ENCODE data around the gene LIPE.

Gene LIPE

DNA sequence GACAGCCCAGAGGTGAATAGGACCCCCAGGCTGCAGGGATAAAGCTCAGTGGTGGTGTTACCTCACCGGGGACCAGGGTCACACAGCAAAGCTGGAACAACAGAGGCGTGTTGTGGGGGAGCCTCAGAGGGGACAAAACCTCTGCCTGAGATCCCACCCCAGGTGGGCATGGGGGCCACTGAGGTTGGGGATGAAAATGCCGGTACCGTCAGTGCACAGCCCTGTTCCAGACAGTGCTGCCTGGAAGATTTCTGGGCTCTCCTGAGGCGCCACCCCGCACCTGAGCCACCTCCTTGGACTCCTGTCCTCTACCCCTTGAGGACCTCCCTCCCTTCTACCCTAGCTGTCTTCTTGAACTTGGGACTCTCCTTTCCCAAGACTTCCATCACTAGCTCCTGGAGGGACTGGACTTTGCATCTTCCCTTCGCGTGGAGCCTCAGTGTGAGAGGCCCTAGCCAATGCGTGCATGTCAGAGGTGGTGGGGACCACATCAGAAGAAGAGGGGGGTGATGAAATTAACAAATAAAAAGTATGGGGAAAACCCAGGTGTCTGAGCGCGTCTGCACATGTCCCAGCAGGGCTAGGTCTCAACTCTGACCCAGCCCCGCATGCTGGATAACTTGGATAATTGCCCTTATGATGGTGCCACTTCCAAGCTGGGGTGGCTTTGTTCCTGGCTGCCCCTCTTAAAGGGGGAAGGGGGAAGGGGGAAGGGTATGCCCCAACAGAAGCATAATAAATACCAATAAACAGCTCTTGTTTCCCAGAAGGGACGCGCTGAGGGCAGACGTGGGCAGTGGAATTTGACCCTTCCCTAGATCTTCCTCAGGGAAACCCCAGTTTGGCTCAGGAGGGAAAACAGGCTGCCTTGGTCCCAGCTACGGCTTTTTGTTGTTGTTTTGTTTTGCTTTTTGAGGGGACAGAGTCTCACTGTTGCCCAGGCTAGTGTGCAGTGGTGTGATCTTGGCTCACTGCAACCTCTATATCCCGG is 48.7 kb downstream of the LIPE start:
- DNase-seq, result no peak

DNA sequence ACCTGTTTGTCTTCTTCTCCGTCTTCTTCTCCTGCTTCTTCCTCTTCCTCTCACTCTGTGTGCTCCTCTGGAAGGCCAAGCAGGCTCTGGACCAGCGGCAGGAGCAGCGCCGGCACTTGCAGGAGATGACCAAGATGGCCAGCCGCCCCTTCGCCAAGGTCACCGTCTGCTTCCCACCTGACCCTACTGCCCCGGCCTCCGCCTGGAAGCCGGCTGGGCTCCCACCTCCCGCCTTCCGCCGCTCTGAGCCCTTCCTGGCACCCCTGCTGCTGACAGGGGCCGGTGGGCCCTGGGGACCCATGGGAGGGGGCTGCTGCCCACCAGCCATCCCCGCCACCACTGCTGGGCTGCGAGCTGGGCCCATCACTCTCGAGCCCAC is 51.0 kb downstream of the LIPE start:
- DNase-seq, result no peak

DNA sequence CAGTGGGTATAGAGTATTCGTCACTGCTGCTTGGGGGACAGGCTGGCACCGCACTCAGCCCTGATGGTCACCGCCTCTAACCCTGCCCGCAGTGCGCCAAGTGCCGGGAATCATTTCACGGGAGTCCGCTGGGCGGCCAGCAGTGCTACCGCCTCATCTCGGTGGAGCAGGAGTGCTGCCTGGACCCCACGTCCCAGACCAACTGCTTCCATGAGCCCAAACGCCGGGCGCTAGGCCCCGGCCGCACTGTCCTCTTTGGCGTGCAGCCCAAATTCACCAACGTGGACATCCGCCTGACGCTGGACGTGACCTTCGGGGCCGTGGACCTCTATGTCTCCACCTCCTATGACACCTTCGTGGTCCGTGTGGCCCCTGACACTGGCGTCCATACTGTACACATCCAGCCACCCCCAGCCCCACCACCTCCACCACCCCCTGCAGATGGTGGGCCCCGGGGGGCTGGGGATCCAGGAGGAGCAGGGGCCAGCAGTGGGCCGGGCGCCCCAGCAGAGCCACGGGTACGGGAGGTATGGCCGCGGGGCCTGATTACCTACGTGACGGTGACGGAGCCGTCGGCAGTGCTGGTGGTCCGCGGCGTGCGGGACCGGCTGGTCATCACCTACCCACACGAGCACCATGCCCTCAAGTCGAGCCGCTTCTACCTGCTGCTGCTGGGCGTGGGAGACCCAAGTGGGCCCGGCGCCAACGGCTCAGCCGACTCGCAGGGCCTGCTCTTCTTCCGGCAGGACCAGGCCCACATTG is 51.6 kb downstream of the LIPE start:
- DNase-seq, result no peak

DNA sequence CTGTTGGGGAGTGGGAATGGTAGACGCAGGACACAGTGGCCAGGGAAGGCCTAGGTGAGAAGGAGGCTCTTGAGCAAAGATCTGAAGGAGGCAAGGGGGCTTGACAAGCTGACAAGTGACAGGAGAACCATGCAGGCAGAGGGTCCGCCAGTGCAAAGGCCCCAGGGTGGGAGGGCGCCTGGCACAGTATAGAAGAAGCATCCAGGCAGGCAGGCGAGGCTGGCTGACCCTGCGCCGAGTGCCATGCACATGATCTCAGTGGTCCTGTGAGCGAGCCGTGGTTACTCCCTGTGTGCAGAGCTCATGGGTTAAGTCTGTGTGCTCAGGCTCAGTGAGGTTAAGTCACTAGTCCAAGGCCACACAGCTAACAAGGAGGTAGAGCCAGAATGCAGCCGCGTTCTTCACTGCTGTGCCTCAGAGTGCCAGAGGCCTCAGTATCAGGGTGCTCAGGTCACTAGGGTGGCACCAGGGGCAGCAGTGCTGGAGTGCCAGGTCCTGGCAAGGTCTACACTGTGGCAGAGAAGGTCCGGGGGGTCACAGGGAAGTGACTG is 52.3 kb downstream of the LIPE start:
- no peak for DNase-seq

DNA sequence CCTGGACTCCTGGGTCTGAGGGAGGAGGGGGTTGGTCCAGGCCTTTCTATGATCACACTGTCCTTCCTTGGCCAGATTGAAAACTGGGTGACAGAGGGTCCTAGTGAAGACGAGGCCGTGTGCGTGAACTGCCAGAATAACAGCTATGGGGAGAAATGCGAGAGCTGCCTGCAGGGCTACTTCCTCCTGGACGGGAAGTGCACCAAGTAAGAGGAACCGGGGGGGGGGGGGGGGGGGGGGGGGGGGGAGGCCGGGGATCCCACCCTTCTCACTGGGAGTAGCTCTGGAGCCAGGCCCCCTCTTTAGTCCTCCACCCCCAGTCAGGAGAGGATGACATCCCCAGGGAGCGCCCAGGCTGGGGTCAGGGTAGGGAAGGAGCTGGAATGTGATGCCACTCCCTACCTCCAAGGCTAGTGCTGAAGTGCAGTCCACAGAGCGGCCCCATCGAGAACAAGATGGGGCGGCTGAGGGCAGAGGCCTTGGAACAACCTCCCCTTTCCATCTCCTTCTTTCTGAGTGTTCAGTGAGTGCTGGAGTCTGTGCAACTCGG is 56.5 kb downstream of the LIPE start:
- DNase-seq, result no peak

DNA sequence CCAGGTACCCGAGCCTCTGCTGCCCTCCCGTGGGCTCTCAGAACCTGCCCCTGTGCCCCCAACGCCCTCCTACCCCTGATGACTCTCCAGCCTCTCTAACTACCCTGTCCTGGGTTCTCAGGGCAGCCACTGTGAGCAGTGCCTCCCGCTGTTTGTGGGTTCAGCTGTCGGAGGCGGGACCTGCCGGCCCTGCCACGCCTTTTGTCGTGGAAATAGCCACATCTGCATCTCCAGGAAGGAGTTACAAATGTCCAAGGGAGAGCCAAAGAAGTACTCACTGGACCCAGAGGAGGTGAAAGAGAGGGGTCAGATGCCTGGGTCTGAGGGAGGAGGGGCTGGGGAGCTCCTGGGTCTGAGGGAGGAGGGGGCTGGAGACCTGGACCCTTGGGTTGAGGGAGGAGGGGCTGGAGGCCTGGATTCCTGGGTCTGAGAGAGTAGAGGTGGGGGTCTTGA is 57.1 kb downstream of the LIPE start:
- DNase-seq, result no peak

DNA sequence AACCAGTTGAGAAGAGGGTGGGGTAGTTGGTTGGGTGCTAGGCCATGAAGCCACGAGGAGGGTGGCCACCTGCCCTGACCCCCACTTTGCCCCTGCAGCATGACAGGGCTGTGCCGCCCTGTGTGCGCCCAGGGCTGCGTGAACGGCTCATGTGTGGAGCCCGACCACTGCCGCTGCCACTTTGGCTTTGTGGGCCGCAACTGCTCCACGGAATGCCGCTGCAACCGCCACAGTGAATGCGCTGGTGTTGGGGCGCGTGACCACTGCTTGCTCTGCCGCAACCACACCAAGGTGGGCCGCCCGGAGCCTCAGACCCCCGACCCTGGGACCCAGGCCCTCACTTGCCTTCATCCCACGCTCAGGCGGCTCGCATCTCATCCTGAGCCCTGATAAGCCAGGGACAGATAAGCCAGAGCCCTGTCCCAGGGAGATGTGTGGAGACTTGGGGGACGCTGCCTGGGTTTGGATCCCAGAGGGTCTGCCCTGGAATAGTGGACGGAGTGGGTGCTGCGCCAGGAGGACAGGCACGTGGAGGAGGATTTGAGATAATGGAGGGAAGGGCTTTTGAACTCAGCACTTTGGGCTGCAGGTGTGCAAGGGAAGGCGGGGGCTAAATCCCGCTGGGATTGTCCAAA is 57.6 kb downstream of the LIPE start:
- DNase-seq, result no peak

DNA sequence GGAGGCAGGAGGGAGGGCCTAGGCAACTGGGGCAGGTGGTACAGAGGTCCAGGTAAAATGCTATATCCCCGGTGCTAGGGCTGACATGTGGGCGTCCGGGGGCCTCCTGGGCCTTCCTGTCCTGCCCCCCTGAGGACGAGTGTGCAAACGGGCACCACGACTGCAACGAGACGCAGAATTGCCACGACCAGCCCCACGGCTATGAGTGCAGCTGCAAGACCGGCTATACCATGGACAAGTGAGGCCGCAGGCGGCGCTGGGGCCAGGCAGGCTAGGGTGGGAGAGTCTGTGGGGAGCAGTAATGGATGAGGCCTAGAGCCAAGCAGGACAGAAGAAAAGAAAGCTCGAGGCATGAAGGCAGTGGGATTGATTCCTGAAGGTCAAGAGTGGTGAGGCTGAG is 58.4 kb downstream of the LIPE start:
- no peak for DNase-seq

DNA sequence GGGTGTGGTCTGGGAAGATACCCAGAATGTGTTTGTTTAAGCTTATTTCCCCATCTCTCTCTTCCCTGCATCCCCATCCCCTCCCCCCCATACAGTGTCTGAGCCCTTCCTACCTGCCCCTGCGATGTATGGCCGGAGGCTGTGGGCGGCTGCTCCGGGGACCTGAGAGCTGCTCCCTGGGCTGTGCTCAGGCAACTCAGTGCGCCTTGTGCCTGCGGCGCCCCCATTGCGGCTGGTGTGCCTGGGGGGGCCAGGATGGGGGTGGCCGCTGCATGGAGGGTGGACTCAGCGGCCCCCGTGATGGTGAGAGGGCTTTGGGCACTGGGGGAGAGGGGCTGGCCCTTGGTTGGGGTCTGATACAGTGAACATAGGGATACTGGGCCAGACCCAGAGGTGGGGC is 58.8 kb downstream of the LIPE start:
- DNase-seq, result no peak

DNA sequence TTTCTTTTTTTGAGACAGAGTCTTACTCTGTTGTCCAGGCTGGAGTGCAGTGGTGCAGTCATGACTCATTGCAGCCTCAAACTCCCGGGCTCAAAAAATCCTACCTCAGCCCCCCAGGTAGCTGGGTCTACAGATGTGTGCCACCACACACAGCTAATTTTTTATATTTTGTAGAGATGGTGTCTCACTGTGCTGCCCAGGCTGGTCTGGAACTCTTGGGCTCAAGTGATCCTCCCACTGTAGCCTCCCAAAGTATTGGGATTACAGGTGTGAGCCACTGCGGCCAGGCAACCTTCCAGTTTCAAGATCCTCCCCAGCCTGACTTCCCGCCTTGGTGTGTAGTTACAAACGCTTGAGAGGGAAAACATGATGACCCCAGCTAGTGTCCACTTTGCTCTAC is 59.3 kb downstream of the LIPE start:
- DNase-seq, result no peak

DNA sequence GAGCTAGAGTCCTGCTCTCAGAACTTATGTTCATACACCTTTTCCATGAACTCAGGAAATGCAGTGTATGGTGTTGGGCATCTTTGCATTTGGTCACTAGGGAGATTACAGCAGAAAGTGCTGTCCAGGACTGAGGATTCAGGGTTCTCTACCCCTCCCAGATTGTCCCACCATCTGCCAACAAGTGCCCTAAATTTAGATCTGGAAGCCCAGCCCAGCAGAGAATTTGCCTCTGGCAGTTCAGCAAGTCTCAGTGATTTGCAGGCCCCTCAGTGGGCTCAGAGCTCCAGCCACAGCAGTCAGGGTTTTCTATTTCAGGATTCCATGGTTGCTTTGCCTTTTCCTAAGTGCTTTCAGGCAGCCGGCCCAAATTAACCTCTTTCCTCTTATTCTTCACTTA is 60.5 kb downstream of the LIPE start:
- DNase-seq, result no peak

DNA sequence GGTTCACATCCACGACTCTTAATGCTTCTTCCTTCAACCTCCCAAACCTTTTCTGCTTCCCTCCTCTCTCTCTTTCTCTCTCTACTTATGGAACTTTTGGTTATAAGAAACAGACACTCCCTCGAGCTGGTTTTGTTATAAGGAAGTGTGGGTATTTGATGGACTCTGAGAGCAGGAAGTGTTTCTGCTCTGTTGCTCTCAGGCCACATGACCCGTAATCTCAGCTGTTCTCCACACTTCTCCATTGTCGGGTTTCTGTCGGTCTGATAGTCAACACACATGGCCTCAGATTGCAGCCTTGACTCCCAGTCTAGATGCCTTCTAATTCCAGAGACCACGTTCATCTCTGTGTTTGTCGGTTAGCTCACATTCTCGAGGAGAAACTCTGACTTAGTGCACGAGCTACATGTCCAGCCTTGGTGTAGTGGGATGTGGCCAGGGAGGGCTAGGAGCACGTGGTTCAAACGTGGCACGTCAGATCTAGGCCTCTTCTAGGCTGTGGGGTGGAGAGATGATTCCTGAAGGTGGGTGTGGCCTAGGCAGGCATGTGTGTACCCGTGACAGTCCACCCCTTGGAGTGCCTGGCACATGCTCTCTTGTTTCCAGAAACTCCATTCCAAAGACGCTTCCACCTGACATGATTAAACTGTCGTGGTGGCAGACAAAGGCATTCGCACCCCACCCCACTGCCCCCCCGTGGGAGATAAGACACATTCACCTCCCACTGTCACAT is 63.4 kb downstream of the LIPE start:
- DNase-seq, result no peak

DNA sequence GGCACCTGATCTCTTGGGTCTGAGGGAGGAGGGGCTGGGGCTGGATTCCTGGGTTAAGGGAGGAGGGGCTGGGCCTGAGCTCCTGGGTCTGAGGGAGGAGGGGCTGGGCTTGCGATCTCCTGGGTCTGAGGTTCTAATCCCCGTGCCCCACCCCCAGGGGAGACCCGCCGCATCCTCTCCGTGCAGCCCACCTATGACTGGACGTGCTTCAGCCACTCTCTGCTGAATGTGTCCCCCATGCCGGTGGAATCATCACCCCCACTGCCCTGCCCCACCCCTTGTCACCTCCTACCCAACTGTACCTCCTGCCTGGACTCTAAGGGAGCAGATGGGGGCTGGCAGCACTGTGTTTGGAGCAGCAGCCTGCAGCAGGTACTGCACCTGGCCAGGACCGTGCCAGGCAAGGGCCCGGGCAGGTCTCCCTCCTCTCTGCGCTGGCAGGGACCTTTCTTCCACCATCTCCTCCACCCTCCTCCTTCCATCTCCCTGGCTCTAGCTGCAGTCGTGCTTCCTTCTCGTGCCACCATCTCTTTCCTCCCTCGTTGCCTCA is 64.2 kb downstream of the LIPE start:
- no peak for DNase-seq

DNA sequence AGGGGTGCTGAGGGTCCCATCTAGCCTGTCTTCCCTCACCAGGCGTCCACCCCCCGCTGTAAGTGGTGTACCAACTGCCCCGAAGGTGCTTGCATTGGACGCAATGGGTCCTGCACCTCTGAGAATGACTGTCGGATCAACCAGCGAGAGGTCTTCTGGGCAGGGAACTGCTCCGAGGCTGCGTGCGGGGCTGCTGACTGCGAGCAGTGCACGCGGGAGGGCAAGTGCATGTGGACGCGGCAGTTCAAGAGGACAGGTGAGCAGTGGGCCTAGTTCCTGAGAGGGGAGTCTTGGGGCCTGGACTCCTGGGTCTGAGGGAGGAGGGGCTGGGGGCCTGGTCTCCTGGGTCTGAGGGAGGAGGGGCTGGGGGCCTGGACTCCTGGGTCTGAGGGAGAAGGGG is 64.8 kb downstream of the LIPE start:
- DNase-seq, result no peak

DNA sequence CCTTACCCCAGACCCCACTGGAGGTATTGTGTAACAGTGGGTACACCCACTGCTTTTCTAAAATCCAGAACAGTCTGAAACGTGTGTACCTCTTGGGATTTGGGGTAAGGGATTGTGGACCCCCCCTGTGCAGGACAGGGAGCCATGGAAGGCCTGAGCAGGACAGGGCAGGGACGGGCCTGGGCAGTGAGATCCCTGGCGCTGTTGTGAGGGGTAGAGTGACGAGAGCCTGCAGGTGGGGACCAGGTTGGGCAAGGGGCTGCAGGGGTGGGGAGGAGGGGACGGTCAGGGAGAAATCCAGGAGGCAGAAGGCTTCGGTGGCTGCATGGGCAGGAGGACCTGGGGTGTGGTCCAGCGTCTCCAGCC is 65.7 kb downstream of the LIPE start:
- DNase-seq, result no peak

DNA sequence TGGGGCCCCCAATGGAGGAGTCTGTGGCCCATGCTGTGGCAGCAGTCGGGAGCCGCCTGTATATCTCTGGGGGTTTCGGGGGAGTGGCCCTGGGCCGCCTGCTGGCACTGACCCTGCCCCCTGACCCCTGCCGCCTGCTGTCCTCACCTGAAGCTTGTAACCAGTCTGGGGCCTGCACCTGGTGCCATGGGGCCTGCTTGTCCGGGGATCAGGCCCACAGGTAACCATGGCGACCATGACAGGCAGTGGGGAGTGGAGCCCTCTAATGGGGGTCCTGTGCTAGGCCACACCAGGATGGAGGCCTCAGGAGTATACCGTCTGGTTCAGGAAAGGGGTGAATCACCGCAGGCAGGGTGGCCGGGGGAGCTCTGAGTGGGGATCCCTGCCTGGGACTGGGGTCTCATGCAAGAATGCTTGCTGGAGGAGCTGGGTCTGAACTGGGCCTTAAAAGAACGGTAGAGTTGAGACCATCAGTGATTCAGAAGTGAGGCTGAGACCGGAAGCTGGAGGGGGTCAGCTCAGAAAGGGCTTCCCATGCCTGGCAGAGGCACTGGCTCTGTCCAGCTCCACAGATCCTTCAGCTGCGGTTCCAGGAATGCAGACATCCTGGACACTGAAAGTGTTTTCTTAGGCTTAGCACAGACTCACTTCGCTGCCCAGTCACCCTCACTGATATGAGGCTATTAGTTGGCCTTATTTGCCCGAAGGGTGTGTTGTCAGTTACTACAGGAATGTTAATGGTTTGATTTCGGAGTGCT is 66.2 kb downstream of the LIPE start:
- no peak for DNase-seq

DNA sequence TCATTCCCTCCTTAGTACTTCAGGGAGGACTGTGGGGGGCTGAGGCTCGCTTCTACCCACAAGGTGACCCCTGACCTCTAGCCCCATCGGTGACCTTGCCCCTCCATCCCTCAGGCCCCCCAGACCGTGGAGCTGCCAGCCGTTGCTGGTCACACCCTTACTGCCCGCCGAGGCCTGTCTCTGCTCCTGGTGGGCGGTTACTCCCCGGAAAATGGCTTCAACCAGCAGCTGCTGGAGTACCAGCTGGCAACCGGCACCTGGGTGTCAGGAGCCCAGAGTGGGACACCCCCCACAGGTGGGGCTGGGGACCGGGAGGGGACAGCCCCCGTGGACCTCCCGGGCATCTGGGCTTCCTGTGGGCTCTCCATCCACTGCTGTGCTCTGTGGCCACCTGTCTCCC is 69.9 kb downstream of the LIPE start:
- DNase-seq, result no peak

DNA sequence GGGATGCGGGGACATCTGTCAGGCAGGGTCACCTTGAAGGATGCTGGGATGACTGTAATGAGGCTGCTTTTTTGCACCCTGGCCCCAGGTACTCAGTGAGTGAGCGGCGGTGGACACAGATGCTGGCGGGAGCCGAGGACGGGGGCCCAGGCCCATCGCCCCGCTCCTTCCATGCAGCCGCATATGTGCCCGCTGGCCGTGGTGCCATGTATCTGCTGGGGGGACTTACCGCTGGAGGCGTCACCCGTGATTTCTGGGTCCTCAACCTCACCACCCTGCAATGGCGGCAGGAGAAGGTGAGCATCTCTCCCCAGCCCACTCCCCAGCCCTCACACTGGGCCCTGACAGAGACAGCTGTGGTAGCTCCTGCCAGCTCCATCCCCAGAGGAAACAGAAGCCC is 70.5 kb downstream of the LIPE start:
- DNase-seq, result no peak

DNA sequence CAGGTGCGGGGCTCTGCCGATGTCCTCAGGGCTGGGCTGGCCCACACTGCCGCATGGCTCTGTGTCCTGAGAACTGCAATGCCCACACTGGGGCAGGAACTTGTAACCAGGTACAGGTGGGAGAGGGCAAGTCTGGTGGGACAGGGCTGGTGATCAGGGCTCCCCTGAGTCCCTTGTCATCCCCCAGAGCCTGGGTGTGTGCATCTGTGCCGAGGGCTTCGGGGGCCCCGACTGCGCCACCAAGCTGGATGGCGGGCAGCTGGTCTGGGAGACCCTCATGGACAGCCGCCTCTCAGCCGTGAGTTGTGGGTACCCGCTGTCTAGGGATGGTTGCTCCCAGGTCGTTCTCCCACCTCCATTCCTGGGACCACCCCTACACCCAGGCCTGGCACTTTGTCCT is 71.3 kb downstream of the LIPE start:
- no peak for DNase-seq

DNA sequence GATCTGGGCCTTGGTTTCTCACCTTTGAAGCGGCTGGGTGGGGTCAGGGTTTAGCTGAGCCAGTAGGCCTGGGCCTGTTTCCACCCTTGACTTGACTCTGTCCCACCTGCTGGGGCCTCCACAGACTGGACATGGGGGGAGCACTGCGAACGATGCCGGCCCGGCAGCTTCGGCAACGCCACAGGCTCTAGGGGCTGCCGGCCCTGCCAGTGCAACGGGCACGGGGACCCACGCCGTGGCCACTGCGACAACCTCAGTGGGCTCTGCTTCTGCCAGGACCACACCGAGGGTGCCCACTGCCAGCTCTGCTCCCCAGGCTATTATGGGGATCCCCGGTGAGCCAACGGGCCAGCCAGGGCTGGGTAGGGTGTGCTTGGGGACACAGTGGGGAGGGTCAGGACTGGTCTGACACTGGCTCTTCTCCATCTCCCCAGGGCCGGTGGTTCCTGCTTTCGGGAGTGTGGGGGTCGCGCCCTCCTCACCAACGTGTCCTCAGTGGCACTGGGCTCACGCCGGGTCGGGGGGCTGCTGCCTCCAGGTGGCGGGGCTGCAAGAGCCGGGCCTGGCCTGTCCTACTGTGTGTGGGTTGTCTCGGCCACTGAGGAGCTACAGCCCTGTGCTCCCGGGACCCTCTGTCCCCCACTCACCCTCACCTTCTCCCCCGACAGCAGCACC is 73.7 kb downstream of the LIPE start:
- no peak for DNase-seq
